HepG2 (cell line): ENCODE measurements around the gene GGACT. TPM values are rescaled to one million over a fixed set of nuclear protein-coding genes. Genes with fewer than 3 reads are reported as not detected.

Experiments
- AGO1 ChIP-seq: fragments of 200-400 bp; formaldehyde crosslinking; IDR thresholded peaks from 2 replicates; pipeline ENCODE4 v1.6.1; 2017; ENCODE audit warnings: mild to moderate bottlenecking, low read depth, low read length, moderate library complexity; ENCODE audit not compliant: poor library complexity, severe bottlenecking
- AGO2 ChIP-seq: fragments of 200-400 bp; formaldehyde crosslinking; optimal IDR thresholded peaks from 2 replicates; pipeline ENCODE3; 2017; ENCODE audit warnings: mild to moderate bottlenecking, low read depth, low read length, moderate library complexity
- CREB3 ChIP-seq: sonication (generic); formaldehyde crosslinking; IDR thresholded peaks from 2 replicates; pipeline ENCODE4 v1.5.0; 2020; ENCODE audit warnings: missing genetic modification reagents
- ELK4 ChIP-seq: sonication (generic); formaldehyde crosslinking; IDR thresholded peaks from 2 replicates; pipeline ENCODE4 v1.9.0; 2021; ENCODE audit warnings: missing genetic modification reagents, borderline replicate concordance
- GATA4 ChIP-seq: sonication (generic); IDR thresholded peaks from 2 replicates; pipeline ENCODE4 v1.6.1; 2016; ENCODE audit warnings: antibody characterized with exemption, low read depth, borderline replicate concordance
- GMEB2 ChIP-seq: IDR thresholded peaks from 2 replicates; pipeline ENCODE4 v1.6.1; 2016; ENCODE audit warnings: missing biosample characterization, missing genetic modification reagents, low read depth
- HDAC6 ChIP-seq: fragments of 200-600 bp; sonication (generic); IDR thresholded peaks from 2 replicates; pipeline ENCODE4 v1.7.0; 2017; ENCODE audit warnings: mild to moderate bottlenecking, antibody characterized with exemption, low read length, low read depth
- JDP2 ChIP-seq: sonication (generic); formaldehyde crosslinking; IDR thresholded peaks from 2 replicates; pipeline ENCODE4 v1.8.1; 2022; ENCODE audit warnings: missing genetic modification reagents, borderline replicate concordance
- MAFF ChIP-seq: IDR thresholded peaks from 2 replicates; pipeline ENCODE4 v1.6.1; 2011; ENCODE audit warnings: low read depth, low read length, improper control_type of control experiment
- MYNN ChIP-seq: sonication (generic); formaldehyde crosslinking; IDR thresholded peaks from 2 replicates; pipeline ENCODE4 v1.4.0; 2020; ENCODE audit warnings: mild to moderate bottlenecking, low read depth, missing genetic modification reagents
- NR3C1 ChIP-seq: sonication (generic); formaldehyde crosslinking; IDR thresholded peaks from 2 replicates; pipeline ENCODE4 v1.4.0; 2020; ENCODE audit warnings: missing genetic modification reagents
- PRPF4 ChIP-seq: fragments of 200-400 bp; formaldehyde crosslinking; IDR thresholded peaks from 2 replicates; pipeline ENCODE4 v1.6.1; 2016; ENCODE audit warnings: low read length, low read depth; ENCODE audit not compliant: poor library complexity, severe bottlenecking
- RBM39 ChIP-seq: fragments of 200-400 bp; formaldehyde crosslinking; IDR thresholded peaks from one replicate; pipeline ENCODE4 v1.6.1; 2018; ENCODE audit warnings: antibody characterized with exemption, mild to moderate bottlenecking, low read depth, low read length; ENCODE audit not compliant: poor library complexity, severe bottlenecking
- RFXAP ChIP-seq: sonication (generic); formaldehyde crosslinking; IDR thresholded peaks from 2 replicates; pipeline ENCODE4 v1.4.0; 2020; ENCODE audit warnings: missing genetic modification reagents, borderline replicate concordance
- STAG1 ChIP-seq: sonication (generic); formaldehyde crosslinking; IDR thresholded peaks from 2 replicates; pipeline ENCODE4 v1.4.0; 2020; ENCODE audit warnings: missing genetic modification reagents
- TCF7L2 ChIP-seq: IDR thresholded peaks from 2 replicates; pipeline ENCODE4 v1.6.1; 2011; ENCODE audit warnings: mild to moderate bottlenecking, low read depth, low read length, moderate library complexity
- TMF1 ChIP-seq: sonication (generic); formaldehyde crosslinking; IDR thresholded peaks from 2 replicates; pipeline ENCODE4 v1.8.1; 2022; ENCODE audit warnings: low read depth, missing genetic modification reagents
- ZFY ChIP-seq: sonication (generic); formaldehyde crosslinking; IDR thresholded peaks from 2 replicates; pipeline ENCODE4 v1.4.0; 2020; ENCODE audit warnings: missing genetic modification reagents
- ZNF44 ChIP-seq: sonication (generic); formaldehyde crosslinking; IDR thresholded peaks from 2 replicates; pipeline ENCODE4 v1.5.1; 2020; ENCODE audit warnings: mild to moderate bottlenecking, missing genetic modification reagents
- ZNF530 ChIP-seq: sonication (generic); formaldehyde crosslinking; IDR thresholded peaks from 2 replicates; pipeline ENCODE4 v1.5.0; 2020; ENCODE audit warnings: low read depth, mild to moderate bottlenecking, missing genetic modification reagents
- ZNF557 ChIP-seq: sonication (generic); formaldehyde crosslinking; IDR thresholded peaks from 2 replicates; pipeline ENCODE4 v1.4.0; 2020; ENCODE audit warnings: missing genetic modification reagents
- polyA plus RNA-seq, 8 experiments: library from polyadenylated mRNA; depleted of rRNA in 3 of 8; stranded (reverse) in 7 of 8; unstranded in 1 of 8; fragments of >200 nt; fragmentation: Illumina TruSeq in 4 of 8; extraction: Trizol in 4 of 8; gene quantifications; 2 replicates each; pipeline versions ENCODE4 v1.2.1 to v1.2.3, GENCODE V29; 2011 to 2016; ENCODE audit warnings: low read depth in 4 of 8, missing spikeins in 1 of 8, mixed read lengths in 1 of 8; ENCODE audit not compliant: insufficient read depth in 1 of 8
- total RNA-seq, 5 experiments: library from RNA; depleted of rRNA; stranded (reverse); fragments of >200 nt; fragmentation: Illumina TruSeq; extraction: Trizol; gene quantifications; 2 replicates each; pipeline ENCODE4 v1.2.3, GENCODE V29; 2016; ENCODE audit warnings: low read depth in 1 of 5
- TF ChIP-seq, protein P1 (sequence below): sonication (generic); formaldehyde crosslinking; IDR thresholded peaks from 2 replicates; pipeline ENCODE4 v1.4.0; 2020; ENCODE audit warnings: missing genetic modification reagents

Gene GGACT
- total and polyA plus RNA-seq, 2 of the 13 experiments (the other 11 are each of a cell fraction or from before 2014, with no cell fraction given): 1.7 to 1.9 TPM

DNA sequence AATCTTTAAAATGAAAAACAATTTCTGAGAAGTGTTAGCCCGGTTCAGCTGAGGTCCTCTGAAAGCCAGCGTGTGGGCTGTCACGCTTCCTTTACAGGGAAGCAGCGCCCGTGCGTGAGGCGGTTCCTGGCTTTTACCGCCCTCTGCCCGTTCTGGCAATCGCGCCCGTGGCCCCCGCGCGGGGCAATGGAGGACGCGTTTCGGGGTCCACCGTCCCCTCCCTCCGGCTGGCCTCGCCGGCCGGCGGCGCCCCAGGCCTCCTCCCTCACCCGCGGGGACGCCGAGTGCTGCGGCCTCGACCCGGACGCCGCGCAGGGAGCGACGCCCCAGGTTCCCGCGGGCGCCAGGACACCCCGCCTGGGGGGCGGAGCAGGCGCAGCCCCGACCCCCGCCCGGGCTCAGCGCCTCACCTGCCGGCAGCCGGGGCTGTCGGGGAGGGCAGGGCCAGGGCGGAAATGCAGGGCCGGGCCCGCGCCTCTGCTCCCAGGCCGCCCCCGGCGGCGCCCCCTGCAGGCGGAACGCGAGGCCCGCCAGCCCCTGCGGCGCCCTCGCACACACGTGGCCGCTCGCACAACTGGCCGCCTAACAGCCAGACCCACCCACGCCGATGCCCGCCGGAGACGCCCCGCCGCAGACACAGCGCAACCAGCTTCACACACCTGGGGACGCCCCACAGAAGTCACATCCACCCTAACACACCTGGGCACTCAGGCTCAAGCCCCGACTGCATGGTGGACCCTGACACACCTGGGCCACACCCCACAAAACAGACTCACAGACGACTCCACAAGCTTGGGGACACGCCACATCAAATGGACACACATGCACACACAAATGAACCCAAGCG, at the start of gene GGACT (continued):
- TF ChIP-seq GATA4 (no peak), TCF7L2 (no peak), RBM39 (no peak), ZNF557 (CRISPR knock-in tag) (no peak), JDP2 (CRISPR knock-in tag) (no peak), RFXAP (peak; percentile 84), ZNF530 (CRISPR knock-in tag) (no peak), HDAC6 (no peak), ZFY (CRISPR knock-in tag) (peak; percentile 88), ELK4 (no peak), CREB3 (peak; percentile 85), TMF1 (CRISPR knock-in tag) (peak; percentile 88; the same call in 1 of the 2 replicates), GMEB2 (CRISPR knock-in tag) (no peak), MAFF (no peak), AGO2 (no peak), PRPF4 (no peak), AGO1 (no peak), ZNF44 (CRISPR knock-in tag) (no peak), NR3C1 (CRISPR knock-in tag) (no peak), MYNN (CRISPR knock-in tag) (no peak), STAG1 (peak; percentile 40)
- TF ChIP-seq, protein P1, sequence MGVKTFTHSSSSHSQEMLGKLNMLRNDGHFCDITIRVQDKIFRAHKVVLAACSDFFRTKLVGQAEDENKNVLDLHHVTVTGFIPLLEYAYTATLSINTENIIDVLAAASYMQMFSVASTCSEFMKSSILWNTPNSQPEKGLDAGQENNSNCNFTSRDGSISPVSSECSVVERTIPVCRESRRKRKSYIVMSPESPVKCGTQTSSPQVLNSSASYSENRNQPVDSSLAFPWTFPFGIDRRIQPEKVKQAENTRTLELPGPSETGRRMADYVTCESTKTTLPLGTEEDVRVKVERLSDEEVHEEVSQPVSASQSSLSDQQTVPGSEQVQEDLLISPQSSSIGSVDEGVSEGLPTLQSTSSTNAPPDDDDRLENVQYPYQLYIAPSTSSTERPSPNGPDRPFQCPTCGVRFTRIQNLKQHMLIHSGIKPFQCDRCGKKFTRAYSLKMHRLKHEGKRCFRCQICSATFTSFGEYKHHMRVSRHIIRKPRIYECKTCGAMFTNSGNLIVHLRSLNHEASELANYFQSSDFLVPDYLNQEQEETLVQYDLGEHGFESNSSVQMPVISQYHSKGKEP (CRISPR knock-in tag): no peak
